Ascending aorta (tissue), 2 donors: ENCODE data around the gene PANX2. TPM values are rescaled to one million over a fixed set of nuclear protein-coding genes. Genes with fewer than 3 reads are reported as not detected.
"Not testable (repeated sequence)": the region's sequence is repeated elsewhere in the genome, so short reads cannot be mapped to it uniquely, and the experiment has no call there.

ENCODE experiments used
- DNase-seq, 2 donors: peaks; one replicate each; pipeline ENCODE4 v3.0.0-alpha.2; 2019; ENCODE audit warnings: low spot score in 2 of 2
- H3K27ac ChIP-seq, 2 donors: fragments of 200-600 bp; sonication (generic); one replicate each; pipeline ENCODE4 v1.5.1; 2016 to 2017; ENCODE audit warnings: mild to moderate bottlenecking in 1 of 2
- H3K27me3 ChIP-seq: fragments of 200-600 bp; sonication (generic); one replicate; pipeline ENCODE4 v1.5.1; 2017
- H3K36me3 ChIP-seq, 2 donors: fragments of 200-600 bp; sonication (generic); one replicate each; pipeline ENCODE4 v1.5.1; 2016
- H3K4me1 ChIP-seq, 2 donors: fragments of 200-600 bp; sonication (generic); one replicate each; pipeline ENCODE4 v1.5.1; 2016 to 2017; ENCODE audit warnings: mild to moderate bottlenecking in 1 of 2
- H3K4me3 ChIP-seq, 2 donors: fragments of 200-600 bp; sonication (generic); one replicate each; pipeline ENCODE4 v1.5.1; 2016 to 2017; ENCODE audit warnings: mild to moderate bottlenecking in 1 of 2
- H3K9me3 ChIP-seq, 2 donors: fragments of 200-600 bp; sonication (generic); one replicate each; pipeline ENCODE4 v1.5.1; 2016
- CTCF ChIP-seq, 3 experiments: fragments of 200-600 bp in 2 of 3; fragments of 450-650 bp in 1 of 3; sonication (generic) in 2 of 3; IDR thresholded peaks; one replicate each; pipeline ENCODE4 v1.5.1; 2016 to 2019; ENCODE audit warnings: antibody characterized with exemption in 3 of 3, mild to moderate bottlenecking in 1 of 3, moderate library complexity in 1 of 3
- intact Hi-C: fragments of 100-400 bp; cut with DNase I; formaldehyde crosslinking; loops from one replicate; pipeline ENCODE4 v1.15.1; 2023
- total RNA-seq: library from RNA; depleted of rRNA; stranded (reverse); fragments of >200 nt; gene quantifications from one replicate; pipeline ENCODE4 v1.1.0, GENCODE V29; 2016

The PANX2 gene
- total RNA-seq, 1 donor from 2014 or later: 0.32 TPM

- Histone ChIP-seq H3K27ac (no peak overlapping the region), H3K36me3 (no peaks in the 10 kb centered on the region), H3K4me3 (no peak overlapping the region), H3K4me1 (no peaks in the 10 kb centered on the region), H3K9me3 (no peaks in the 10 kb centered on the region), H3K27me3 (no peaks in the 10 kb centered on the region)
- TF ChIP-seq CTCF (IDR thresholded peaks at IDR 0.05): no peak
- no peak for DNase-seq
- intact Hi-C loops: no loop called here
These were observed 27.4 kb upstream of the PANX2 start for GRCh38 chr22:50143096-50143495.

- Histone ChIP-seq H3K4me1 (no peaks in the 10 kb centered on the region), H3K9me3 (no peaks in the 10 kb centered on the region), H3K27ac (no peak overlapping the region), H3K36me3 (no peaks in the 10 kb centered on the region), H3K27me3 (no peaks in the 10 kb centered on the region), H3K4me3 (no peak overlapping the region)
- no peak for TF ChIP-seq CTCF (IDR thresholded peaks at IDR 0.05)
- intact Hi-C loops: no loop called here
- no peak for DNase-seq
These were observed 26.4 kb upstream of the PANX2 start for GRCh38 chr22:50144005-50144614.

- no peaks in the 10 kb centered on the region for H3K4me1 ChIP-seq
- DNase-seq: no peak
These were observed 24.7 kb upstream of the PANX2 start for GRCh38 chr22:50145721-50146438.

GRCh38 chr22:50146439-50147238 is 23.9 kb upstream of the PANX2 start:
- peak in 1 of 2 donors; percentile 62 for DNase-seq
- Histone ChIP-seq H3K27me3 (peaks cover 4% of the 10 kb centered on the region), H3K4me1 (no peaks in the 10 kb centered on the region), H3K27ac (no peak overlapping the region), H3K9me3 (no peaks in the 10 kb centered on the region), H3K4me3 (no peak overlapping the region), H3K36me3 (no peaks in the 10 kb centered on the region)
- intact Hi-C loops: loop anchor here (2.0 kb wide), 1 partner anchor 62 kb away; no protein-coding TSS in a partner anchor
- TF ChIP-seq CTCF (IDR thresholded peaks at IDR 0.05): peak; percentile 34 to 53 (median 43)

More at GRCh38 chr22:50145721-50146438, 24.7 kb upstream of the PANX2 start:
- no peak overlapping the region for H3K27ac ChIP-seq
- H3K27me3 ChIP-seq: peaks cover 1% of the 10 kb centered on the region
- no peak overlapping the region for H3K4me3 ChIP-seq
- H3K36me3 ChIP-seq: no peaks in the 10 kb centered on the region
- TF ChIP-seq CTCF (IDR thresholded peaks at IDR 0.05): no peak
- no peaks in the 10 kb centered on the region for H3K9me3 ChIP-seq
- intact Hi-C loops: loop anchor here (2.0 kb wide), 1 partner anchor 63 kb away; no protein-coding TSS in a partner anchor

- H3K4me3 ChIP-seq, H3K4me1 ChIP-seq, DNase-seq, H3K9me3 ChIP-seq, H3K27me3 ChIP-seq, H3K27ac ChIP-seq, H3K36me3 ChIP-seq: not testable (repeated sequence)
- intact Hi-C loops: loop anchor here (2.0 kb wide), 1 partner anchor 61 kb away; no protein-coding TSS in a partner anchor
These were observed 23.0 kb upstream of the PANX2 start for GRCh38 chr22:50147258-50148165.
